Caki2 (cell line): ENCODE measurements around the gene RALGPS1. TPM values are rescaled to one million over a fixed set of nuclear protein-coding genes. Genes with fewer than 3 reads are reported as not detected.

Source experiments
- DNase-seq: peaks from one replicate; pipeline ENCODE4 v3.0.0-alpha.2; 2015; ENCODE audit warnings: low read depth
- in situ Hi-C: cut with HindIII; loops from 2 replicates; pipeline ENCODE4 v1.10.0; 2016; ENCODE audit warnings: low sequenced_read_pairs, low pct_unique_long_range_greater_than_20kb, mixed read lengths
- total RNA-seq: library from RNA; depleted of rRNA; stranded (reverse); fragments of >200 nt; shearing (Covaris generic); gene quantifications from 2 replicates; pipeline ENCODE4 v1.2.3, GENCODE V29; 2014; ENCODE audit warnings: low replicate concordance

RALGPS1 gene
- total RNA-seq, 1 experiment from 2014 or later, result 0.95 TPM

DNA sequence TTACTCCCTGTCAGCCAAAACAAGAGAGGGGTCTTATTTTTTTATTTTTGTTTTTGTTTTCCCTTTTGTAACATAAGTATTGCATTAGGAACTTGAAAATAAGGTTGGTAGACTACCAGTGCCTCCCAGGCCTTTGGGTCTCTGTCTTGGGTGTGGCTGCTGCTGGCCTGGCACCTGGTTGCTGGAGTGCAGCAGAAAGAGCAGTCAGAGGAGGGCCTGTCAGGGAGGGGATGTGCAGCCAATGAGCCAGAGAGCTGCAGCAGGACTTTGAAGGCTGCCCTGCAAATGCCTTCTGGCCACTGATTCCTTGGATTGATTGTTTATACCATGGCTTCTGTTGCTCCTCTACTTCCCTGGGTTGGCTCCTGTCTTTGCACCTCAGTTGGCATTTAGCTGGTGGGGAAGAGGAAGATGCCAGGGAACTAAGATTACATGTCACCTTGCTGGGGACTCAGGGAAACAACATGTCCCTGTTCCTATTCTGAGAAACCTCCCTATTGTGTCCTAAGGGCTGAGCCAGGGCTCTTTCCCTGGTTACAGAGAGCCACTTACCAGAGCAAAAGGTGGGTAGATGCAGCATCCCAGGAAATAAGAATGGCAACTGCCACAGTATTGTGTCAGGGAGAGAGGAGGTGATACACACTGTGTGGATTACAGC, 141.3 kb downstream of the RALGPS1 start:
- DNase-seq, result no peak
- in situ Hi-C loops, result no loop called here

DNA sequence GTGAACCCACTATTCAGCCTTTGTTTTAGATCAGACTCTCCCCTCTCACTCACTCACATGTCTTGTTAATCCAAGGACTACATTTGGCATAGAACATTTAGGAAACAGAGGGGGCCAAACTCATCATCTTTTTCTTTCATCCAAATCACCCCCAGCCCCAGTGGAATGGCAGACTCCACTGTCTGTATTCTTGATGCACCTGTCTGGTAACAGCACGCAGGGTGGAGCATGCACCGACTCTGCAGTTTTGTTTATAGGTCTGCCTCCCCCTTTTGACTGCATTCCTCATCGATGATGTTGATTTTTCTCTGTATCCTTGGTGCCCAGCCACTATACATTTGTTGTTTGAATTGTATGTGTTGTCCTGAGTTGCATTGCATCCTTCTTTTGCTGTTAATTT, 141.9 kb downstream of the RALGPS1 start:
- in situ Hi-C loops, result no loop called here
- DNase-seq, result no peak

DNA sequence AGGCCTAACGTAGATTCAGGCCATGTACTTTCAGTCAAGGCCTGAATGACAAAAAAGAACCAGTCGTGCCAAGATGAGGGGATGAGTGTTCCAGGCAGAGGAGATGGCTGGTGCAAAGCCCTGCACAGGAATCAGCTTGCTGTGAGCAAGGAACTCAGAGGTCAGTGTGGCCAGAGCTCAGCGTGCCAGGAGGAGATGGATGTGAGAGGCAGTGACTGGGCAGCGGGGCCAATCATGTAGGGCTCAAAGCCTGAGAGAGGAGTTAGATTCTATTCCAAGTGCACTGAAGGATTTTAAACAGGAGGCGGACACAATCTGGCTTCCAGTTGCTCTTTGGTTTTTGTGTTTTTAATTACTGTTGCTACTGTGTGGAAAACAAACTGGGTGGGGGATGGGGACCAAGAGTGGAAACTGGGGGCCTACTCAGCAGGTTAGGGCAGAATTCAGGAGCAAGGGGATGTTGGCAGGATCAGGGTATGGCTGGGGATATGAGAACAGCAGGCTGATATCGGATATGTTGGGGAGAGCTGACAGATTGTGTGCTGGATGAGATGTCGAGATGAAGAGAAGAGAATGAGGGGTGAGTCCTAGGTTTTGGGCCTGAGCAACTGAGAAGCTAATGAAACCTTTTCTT, 143.5 kb downstream of the RALGPS1 start:
- in situ Hi-C loops, result no loop called here
- DNase-seq, result no peak

DNA sequence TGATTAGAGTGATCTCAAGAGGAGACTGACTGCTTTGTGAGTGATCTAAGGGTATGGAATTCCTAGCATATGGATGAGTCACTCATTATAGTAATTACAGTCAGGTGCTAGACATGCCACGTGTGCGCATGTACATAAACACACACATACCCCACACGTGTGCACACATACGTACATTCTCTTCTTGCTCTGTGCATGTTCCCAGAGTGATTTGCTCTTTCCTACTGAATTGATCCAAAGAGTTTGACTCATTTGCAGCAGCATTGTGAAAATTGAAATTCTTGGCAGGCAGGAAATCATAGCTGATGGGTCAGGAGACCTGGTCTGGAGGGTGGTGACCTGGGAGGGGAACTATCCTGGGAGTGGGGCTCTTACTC, 144.1 kb downstream of the RALGPS1 start:
- no peak for DNase-seq
- in situ Hi-C loops, result no loop called here

DNA sequence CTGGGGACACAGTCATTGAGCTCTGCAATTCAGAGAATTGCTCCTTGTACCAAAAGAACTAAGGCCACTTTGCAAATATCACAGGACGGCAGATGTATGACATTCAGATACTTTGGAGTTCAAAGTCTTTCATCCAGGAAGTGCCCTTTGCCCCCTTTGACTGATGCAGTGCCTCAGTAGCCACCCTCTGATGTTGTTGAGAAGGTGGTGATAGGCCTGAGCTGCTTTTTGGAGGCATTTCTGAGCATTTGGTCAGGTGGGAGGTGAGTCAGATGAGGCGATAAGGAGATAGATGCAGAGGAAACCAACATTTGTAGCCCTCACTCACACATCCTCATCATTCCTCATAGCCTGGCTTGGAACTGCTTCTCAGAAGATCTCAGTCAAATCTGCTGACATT, 144.4 kb downstream of the RALGPS1 start:
- no peak for DNase-seq
- in situ Hi-C loops, result no loop called here

DNA sequence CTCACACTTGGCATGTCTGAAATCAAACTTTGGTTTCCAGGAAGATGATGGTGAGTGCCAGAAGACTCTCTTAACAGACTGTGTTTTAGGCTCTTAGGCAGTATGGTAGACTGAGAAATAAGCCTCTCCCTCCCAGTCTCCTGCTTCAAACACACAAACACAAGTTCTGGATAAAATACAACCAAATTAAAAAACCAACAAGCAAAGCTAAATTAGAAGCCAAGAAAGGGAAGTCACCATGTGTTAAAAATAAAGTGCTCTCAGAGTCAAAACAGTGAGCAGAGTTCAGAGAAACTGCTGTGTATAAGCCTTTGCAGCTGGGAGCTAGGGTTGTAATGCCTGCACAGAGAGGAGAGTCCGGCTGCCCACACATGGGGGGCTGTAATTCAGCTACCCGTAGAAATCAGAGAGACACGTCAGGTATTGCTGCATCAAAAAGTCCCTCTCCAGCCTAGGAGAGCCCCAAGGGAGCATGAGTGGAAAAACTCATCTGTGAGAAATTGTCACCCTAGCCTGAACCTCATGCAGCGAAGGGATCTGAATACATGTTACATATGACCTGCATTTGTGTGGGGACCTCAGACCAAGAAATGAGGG, 145.3 kb downstream of the RALGPS1 start:
- no peak for DNase-seq
- in situ Hi-C loops, result no loop called here

DNA sequence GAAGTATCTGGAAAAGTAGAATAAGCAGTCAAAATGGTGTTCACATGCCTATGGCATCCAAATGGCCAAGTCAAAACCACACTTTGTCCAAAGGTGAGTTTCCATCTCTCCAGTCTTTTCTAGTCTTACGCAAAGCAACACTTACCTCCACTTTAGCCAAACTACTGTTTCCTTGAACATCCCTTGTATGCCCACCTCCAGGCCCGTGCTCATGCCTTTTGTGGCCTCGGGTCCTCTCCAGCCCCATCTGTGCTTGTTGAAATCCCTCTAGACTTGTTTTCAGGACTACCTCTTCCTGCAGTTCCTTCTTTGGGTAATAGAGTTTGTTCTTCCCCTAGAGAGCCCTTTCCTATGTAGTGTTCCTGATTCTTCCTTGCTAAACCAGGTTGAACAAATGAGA, 146.8 kb downstream of the RALGPS1 start:
- no peak for DNase-seq
- in situ Hi-C loops, result no loop called here

DNA sequence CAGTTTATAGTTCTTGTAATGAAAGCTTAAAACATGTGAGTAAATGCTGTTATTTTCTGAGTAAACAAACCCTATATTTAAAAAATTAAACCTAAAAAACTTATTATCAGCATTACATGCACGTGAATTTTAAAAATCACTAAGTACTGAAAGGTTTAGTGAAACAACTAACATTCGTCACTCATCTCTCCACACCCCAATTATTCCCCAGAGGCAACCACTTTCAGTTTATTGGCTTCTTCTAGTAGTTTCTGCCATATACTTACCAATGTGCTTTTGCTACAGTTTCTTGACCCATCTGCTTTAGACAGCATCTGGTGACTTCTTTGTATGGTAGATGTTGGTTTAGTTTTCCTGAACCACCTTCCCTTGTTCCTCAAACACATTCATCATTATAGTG, 149.8 kb downstream of the RALGPS1 start:
- in situ Hi-C loops, result no loop called here

DNA sequence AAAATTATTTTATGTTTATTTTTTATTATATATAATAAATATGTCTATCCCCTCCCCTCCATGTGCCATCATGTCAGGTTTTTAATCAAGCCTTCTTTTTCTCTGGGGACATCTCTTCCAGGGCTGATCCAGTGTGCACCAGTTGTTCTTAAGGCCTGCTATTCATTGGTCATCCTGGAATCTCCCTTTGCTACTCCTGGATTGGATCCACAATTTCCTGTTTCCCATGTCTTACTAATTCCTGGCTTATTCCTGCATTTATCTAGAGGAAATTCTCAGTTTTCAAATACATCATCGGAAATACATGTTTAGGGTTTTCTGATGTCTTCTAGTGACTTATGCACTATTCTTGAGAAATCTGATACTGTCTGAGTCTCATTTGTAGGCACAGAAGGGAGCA, 151.0 kb downstream of the RALGPS1 start:
- in situ Hi-C loops, result no loop called here
- DNase-seq, result no peak

More for the DNA sequence above, 149.8 kb downstream of the RALGPS1 start:
- DNase-seq, result no peak

DNA sequence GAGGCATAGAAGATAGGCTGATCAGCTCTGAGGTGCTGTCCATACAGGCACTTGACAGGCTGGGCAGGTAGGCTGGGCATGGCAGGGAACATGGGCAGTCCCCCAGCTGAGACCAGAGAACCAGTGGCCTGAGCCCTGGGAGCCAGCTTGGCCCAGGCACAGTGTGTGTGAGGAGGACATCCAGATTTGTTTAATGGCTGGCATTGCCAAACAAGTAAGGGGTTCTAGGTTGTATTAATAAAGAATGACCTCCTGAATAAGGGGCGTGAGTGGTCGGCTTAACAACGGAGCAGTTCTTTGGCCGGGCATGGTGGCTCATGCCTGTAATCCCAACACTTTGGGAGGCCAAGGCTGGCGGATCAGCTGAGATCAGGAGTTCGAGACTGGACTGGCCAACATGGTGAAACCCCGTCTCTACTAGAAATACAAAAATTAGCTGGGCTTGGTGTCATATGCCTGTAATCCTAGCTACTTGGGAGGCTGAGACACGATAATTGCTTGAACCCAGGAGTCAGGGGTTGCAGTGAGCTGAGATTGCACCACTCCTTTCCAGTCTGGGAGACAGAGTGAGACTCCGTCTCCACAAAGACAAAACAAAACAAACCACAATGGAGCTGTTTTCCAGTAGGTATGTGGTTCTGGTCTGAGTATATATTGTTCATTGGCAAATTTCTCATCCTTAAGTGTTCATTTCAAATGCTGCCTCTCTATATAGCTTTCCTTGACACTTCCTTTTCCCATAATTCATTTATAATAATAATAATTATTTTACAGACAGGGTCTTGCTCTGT, 151.7 kb downstream of the RALGPS1 start:
- in situ Hi-C loops, result no loop called here
- DNase-seq, result no peak

DNA sequence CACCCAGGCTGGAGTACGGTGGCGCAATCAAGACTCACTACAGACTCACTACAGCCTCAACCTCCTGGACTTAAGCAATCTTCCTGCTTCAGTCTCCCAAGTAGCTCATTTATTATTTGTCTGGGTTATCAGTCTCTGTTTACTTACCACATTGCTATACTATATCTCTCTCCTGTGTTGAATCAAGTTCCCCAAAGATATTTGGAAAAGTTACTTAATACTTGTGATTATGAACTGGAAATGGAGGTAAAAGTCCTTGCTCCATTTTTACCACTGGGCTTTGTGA, 152.2 kb downstream of the RALGPS1 start:
- in situ Hi-C loops, result no loop called here
- DNase-seq, result no peak

DNA sequence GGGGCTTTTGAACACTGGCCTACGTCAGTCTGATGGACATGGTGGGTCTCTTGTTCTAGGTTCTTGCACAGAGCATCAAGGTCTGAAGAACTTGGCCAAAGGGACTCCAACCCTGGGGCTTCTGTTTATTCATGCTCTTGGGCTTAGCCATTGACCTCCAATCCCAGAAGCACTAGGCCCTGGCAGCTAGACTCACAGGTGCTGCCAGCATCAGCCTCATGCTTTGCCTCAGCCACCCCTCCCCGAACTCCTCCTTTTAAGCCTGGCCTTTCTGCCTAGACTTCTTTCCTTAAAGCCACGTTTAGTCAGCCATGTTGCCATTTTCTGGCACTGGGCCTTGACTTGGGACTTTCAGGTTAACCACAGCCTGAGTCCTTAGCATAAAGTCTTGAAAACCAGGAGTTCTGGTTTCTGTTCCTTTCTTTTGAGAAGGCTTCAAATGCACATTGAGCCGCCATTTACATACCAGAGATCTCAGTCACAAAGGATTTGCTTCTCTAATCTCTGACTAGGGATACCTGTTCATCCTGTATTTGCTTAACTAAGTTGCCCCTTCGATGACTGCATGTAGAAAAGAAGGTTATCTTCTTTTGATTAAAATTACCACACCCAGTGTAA, 153.1 kb downstream of the RALGPS1 start:
- no peak for DNase-seq
- in situ Hi-C loops, result no loop called here

DNA sequence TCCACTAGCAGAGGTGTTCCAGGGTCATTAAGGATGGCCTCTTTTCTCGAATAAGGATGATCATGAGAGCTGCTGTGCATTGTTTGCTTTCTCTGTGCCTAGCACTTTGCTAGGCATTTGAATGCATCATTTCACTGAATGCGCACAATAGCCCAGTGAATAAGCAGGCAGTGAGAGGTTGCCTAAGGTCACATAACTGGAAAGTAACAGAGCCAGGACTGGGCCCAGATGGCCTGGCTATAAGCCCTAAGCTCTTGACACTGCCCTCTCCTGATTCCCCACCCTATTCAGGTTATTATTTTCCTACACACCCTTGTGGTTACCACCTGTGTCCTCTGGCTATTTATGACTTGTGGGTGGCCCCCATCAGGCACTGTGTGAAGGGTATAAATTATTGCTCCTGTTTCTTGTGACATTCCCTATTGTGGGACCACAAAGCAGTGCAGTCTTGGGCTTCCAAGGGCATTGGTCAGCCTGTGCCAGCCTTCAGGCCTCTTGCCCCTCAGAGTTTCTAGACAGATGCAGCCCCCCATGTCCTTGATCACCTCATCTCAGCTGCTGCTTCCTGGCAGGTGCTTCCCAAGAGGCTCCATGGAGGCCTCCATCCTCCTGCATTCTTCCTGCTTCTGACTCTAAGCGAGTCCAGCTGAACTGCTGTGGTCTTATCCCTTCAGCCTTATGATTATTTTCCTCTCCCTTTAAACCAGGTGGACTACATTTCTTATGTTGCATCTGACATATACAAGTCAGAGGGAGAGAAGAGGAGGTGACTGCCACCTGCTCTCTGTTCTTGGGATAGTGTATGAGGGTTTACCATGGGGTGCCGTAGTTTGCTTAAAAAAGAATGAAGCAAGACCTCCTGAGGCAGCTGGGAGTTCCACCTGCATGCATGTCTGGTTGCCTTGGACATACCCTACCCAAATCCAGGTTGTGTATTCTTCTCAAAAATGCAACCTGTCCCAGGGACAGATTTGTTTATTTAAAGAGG, 160.3 kb downstream of the RALGPS1 start:
- in situ Hi-C loops, result no loop called here
- no peak for DNase-seq

DNA sequence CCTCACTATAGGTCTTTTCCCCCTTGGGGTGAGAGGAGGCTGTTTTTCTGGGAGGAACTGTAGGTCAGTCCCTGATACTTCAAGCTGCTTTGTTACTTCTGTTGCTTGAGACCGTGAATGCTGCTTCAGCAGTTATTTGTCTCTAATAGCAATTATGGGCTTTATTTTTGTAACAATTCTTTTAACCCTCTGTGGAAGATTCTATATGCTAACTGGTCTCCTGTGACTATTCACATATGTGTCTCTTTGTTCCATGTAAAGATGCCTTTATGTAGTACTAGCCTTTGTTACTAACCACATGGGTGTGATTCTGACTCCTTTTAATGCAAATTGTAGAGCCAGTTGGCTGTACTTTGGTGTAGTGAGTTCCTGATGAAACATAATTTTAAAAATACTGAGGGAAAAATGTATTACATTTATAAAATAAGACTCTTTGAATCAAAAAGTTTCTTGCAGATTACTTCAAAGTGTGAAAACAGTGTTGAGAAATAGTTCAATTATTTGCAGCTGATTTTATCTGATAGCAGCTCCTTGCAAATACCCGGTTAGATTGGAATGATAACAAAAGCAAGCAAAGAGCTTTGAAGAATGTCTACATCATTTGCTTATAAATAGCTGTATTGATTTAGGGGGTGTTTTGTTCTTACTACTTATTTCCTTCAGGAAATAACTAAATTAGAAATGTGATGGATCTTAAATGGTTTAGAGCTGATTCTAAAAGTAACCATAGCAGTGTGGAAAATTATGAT, 161.2 kb downstream of the RALGPS1 start:
- in situ Hi-C loops, result no loop called here
- no peak for DNase-seq

DNA sequence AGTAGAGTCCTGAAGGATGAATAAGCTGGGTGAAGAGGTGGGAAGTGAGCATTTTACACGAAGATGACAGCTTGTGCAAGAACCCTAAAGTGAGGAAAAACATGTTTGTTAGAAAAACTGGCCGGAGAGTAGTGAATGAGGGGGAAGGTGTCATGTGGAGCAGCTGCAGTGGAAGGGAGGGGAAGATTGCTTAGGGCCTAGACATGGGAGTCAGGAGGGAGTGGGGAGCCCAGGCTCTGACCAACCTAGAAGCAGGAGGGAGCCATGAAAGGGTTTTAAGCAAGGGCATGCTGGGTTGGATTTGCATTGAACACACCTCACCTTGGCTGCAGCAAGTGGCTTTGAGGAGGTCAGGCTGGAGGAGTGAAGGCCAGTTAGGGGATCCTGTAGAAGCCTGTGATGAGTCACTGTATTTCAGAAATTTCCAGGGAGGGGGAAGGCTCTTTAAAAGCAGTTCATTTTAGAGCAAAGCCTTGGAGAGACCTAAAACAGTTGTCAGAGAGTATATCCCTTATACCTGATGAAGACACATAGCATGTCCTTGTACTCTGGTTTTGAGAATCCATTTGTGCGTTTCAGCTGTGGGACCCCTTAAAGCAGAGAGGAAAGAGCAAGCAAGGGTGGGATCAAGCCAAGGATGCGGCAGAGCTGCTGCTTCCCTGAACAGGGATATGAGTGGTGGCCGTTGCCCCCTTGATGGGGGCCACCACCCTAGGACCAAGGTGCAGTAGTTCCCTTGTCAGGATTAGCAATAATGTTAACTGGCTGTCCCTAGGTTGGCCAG, 162.5 kb downstream of the RALGPS1 start:
- in situ Hi-C loops, result no loop called here
- DNase-seq, result no peak

DNA sequence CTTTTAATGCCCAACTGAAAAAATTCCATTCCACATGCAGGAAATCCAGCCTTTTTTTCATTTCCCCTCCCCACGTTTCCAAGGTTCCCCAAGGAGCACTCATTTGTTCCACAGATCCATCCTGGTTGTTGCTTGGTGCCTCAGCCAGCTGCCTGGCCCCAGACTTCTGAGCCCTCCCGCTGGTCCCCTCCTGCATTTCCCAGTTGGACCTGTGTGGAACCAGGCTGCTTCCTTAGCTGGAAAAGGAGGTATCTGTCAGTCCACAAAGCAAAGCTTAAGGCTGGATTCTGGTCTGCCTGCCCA, 163.0 kb downstream of the RALGPS1 start:
- no peak for DNase-seq
- in situ Hi-C loops, result no loop called here

DNA sequence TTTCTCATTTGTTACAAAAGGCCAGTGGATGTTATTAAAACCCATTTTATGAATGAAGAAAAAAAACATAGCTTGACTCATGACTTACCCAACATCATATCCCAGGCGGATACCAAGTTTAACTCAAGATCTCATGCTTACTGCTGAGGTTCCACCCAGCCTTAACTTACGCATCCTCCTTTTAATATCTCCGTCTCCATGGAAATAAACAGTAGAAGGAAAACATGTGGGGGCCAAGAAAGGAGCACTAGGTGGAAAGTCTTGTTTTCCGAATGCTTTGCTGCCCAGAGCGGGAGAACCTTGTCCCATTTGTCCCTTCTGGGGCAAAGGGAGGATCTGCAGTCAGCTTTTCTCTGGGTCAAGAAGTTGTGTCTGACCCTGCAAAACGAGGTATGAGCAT, 163.8 kb downstream of the RALGPS1 start:
- DNase-seq, result no peak
- in situ Hi-C loops, result no loop called here
